ENCODE measurements around the gene AGA. TPM values are rescaled to one million over a fixed set of nuclear protein-coding genes. Genes with fewer than 3 reads are reported as not detected.

The AGA gene
- total RNA-seq, 1 experiment from 2014 or later = 21.5 TPM

DNA sequence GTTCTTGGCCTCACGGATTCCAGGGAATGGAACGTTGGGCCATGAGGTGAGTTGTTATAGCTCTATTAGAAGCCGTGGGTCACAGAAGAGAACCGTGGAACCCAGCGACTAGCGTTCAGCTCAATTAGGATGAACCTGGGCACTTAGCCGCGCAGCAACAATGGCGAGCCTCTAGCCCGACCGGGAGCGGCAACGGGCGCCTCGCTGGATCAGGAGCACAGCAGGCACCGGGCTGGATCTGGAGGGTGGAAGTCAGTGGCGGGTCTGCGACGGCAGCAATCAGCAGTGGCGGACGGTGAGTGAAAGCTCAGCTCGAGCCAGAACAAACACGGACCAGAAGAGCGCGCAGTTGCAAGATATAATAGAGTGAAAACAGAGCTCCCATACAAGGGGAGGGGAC, 34.2 kb downstream of the AGA start:
- H3F3A ChIP-seq (ENCODE audit: low read length, unreplicated experiment) = no peaks in the 10 kb centered on the region
- H4K20me1 ChIP-seq (ENCODE audit: low read length) = no peaks in the 10 kb centered on the region
- ATAC-seq (no peak), DNase-seq (no peak)
- no peak overlapping the region for H3K27ac ChIP-seq (ENCODE audit: low read length)
- no peaks in the 10 kb centered on the region for H3K27me3 ChIP-seq (ENCODE audit: low read length)
- no TSS peak for BruUV-seq (replicated peaks)
- no peak overlapping the region for H3K9ac ChIP-seq (ENCODE audit: low read length)
- no peaks in the 10 kb centered on the region for H3K79me2 ChIP-seq (ENCODE audit: low read length)
- H3K9me2 ChIP-seq (replicated peaks; ENCODE audit: low read length) = no peaks in the 10 kb centered on the region
- no peaks in the 10 kb centered on the region for H3K9me3 ChIP-seq (ENCODE audit: low read length)
- CTCF ChIA-PET = no interaction called here
- no peak overlapping the region for H3K4me2 ChIP-seq (ENCODE audit: low read length)
- H3K4me3 ChIP-seq (ENCODE audit: low read length) = no peak overlapping the region
- POLR2A ChIA-PET (ENCODE audit: unreplicated experiment) = no interaction called here
- TF ChIP-seq EZH2phosphoT487 (IDR thresholded peaks at IDR 0.05; ENCODE audit: borderline replicate concordance, low read length) (no peak), EZH2 (IDR thresholded peaks at IDR 0.05; ENCODE audit: low read length, unreplicated experiment) (no peak), CTCF (conservative IDR thresholded peaks at IDR 0.05; ENCODE audit: low read depth, low read length) (no peak)
- no peaks in the 10 kb centered on the region for H3K36me3 ChIP-seq (ENCODE audit: low read depth, low read length)
- H3K4me1 ChIP-seq (ENCODE audit: insufficient read depth, low read length) = peaks cover 18% of the 10 kb centered on the region
- intact Hi-C loops (cut with micrococcal nuclease) = no loop called here
- H2AFZ ChIP-seq (ENCODE audit: low read length) = no peak overlapping the region

- POLR2A ChIA-PET (ENCODE audit: unreplicated experiment) = no interaction called here
- Histone ChIP-seq H3K4me3 (ENCODE audit: low read length) (no peak overlapping the region), H3K9me2 (replicated peaks; ENCODE audit: low read length) (no peaks in the 10 kb centered on the region), H3K9me3 (ENCODE audit: low read length) (no peaks in the 10 kb centered on the region), H3K36me3 (ENCODE audit: low read depth, low read length) (no peaks in the 10 kb centered on the region), H3K9ac (ENCODE audit: low read length) (no peak overlapping the region), H3K79me2 (ENCODE audit: low read length) (no peaks in the 10 kb centered on the region), H3F3A (ENCODE audit: low read length, unreplicated experiment) (no peaks in the 10 kb centered on the region), H4K20me1 (ENCODE audit: low read length) (no peaks in the 10 kb centered on the region), H3K4me2 (ENCODE audit: low read length) (no peak overlapping the region), H2AFZ (ENCODE audit: low read length) (no peak overlapping the region), H3K27ac (ENCODE audit: low read length) (no peak overlapping the region), H3K4me1 (ENCODE audit: insufficient read depth, low read length) (peaks cover 18% of the 10 kb centered on the region), H3K27me3 (ENCODE audit: low read length) (no peaks in the 10 kb centered on the region)
- BruUV-seq (replicated peaks) = no TSS peak
- intact Hi-C loops (cut with micrococcal nuclease) = no loop called here
- TF ChIP-seq CTCF (conservative IDR thresholded peaks at IDR 0.05; ENCODE audit: low read depth, low read length) = no peak
- TF ChIP-seq EZH2 (IDR thresholded peaks at IDR 0.05; ENCODE audit: low read length, unreplicated experiment) = no peak
- no peak for TF ChIP-seq EZH2phosphoT487 (IDR thresholded peaks at IDR 0.05; ENCODE audit: borderline replicate concordance, low read length)
- CTCF ChIA-PET = no interaction called here
- peak; percentile 35 for DNase-seq
- ATAC-seq = no peak
These were observed 36.7 kb downstream of the AGA start for GRCh38 chr4:177405508-177405907.

DNA sequence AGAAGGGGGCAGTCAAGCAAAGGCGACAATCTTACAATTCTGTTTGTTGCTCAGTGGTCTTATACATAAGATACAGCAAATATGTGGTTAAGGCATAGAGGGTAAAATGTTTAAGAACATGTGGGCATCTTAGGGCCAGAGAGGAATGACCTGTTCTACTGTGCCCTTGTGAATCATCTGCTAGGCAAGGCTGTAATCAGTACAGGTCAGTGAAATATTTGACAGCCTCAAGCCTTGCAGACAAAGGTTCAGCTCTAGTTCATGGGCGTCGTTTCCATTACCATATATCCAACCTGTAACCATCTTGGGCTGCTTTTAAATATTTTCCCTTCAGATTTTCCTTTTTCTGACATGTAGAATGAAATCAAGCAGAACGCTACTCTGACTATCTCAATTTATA, 37.3 kb downstream of the AGA start:
- Histone ChIP-seq H3K9me3 (ENCODE audit: low read length) (no peaks in the 10 kb centered on the region), H3F3A (ENCODE audit: low read length, unreplicated experiment) (no peaks in the 10 kb centered on the region), H3K4me1 (ENCODE audit: insufficient read depth, low read length) (peaks cover 18% of the 10 kb centered on the region), H4K20me1 (ENCODE audit: low read length) (no peaks in the 10 kb centered on the region), H3K27me3 (ENCODE audit: low read length) (no peaks in the 10 kb centered on the region), H2AFZ (ENCODE audit: low read length) (no peak overlapping the region), H3K4me3 (ENCODE audit: low read length) (no peak overlapping the region), H3K36me3 (ENCODE audit: low read depth, low read length) (no peaks in the 10 kb centered on the region), H3K4me2 (ENCODE audit: low read length) (no peak overlapping the region), H3K27ac (ENCODE audit: low read length) (no peak overlapping the region), H3K79me2 (ENCODE audit: low read length) (no peaks in the 10 kb centered on the region), H3K9ac (ENCODE audit: low read length) (no peak overlapping the region), H3K9me2 (replicated peaks; ENCODE audit: low read length) (no peaks in the 10 kb centered on the region)
- DNase-seq (no peak), ATAC-seq (no peak)
- intact Hi-C loops (cut with micrococcal nuclease) = no loop called here
- CTCF ChIA-PET = no interaction called here
- no TSS peak for BruUV-seq (replicated peaks)
- POLR2A ChIA-PET (ENCODE audit: unreplicated experiment) = no interaction called here
- TF ChIP-seq EZH2phosphoT487 (IDR thresholded peaks at IDR 0.05; ENCODE audit: borderline replicate concordance, low read length) (no peak), EZH2 (IDR thresholded peaks at IDR 0.05; ENCODE audit: low read length, unreplicated experiment) (no peak), CTCF (conservative IDR thresholded peaks at IDR 0.05; ENCODE audit: low read depth, low read length) (no peak)
